GM12878 (cell line): Measurements from ENCODE around the gene UBAP1.

ENCODE experiments used
- DPF2 ChIP-seq: fragments of 450-650 bp; IDR thresholded peaks from 2 replicates; pipeline ENCODE4 v1.6.1; 2017; ENCODE audit warnings: mild to moderate bottlenecking
- ZNF274 ChIP-seq: IDR thresholded peaks from one replicate; pipeline ENCODE4 v1.8.0; 2011; ENCODE audit not compliant: insufficient read length, insufficient read depth

DNA sequence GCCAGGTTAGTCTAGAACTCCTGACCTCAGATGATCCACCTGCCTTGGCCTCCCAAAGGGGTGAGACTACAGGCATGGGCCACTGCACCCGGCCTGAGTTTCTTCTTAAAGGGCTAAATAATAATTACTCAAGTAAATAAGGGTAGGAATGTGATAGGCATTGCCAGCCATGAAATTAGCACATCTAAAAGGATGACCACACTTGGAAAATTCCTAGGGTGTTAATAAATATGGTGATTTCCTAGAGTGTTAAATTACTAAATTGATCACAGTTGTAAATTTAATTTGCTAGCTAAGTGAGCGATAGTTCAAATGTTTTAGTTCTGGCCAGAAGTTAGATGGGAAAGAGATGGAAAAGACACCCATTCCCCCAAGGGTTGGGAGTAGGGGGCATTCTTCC lies 53.4 kb downstream of the UBAP1 start:
- TF ChIP-seq DPF2: no peak
- no peak for TF ChIP-seq ZNF274
